Stimulated activated CD4-positive, alpha-beta T cell treated with anti-CD3 and anti-CD28 coated beads, Interleukin-15, amount 100 ng/mL, for 48 hours (primary cell): ENCODE measurements around the gene C2orf81.
"Not testable (repeated sequence)": the region's sequence is repeated elsewhere in the genome, so short reads cannot be mapped to it uniquely, and the experiment has no call there.

Experiments
- DNase-seq, 2 donors: peaks; one replicate each; pipeline ENCODE4 v3.0.0-alpha.2; 2020; ENCODE audit warnings: low read depth in 2 of 2

Gene C2orf81

GRCh38 chr2:74423231-74424095 lies 2.0 kb upstream of the C2orf81 start:
- DNase-seq = no peak

- not testable (repeated sequence) for DNase-seq
These were observed 846 bp downstream of the C2orf81 start for GRCh38 chr2:74420443-74421103.

DNA sequence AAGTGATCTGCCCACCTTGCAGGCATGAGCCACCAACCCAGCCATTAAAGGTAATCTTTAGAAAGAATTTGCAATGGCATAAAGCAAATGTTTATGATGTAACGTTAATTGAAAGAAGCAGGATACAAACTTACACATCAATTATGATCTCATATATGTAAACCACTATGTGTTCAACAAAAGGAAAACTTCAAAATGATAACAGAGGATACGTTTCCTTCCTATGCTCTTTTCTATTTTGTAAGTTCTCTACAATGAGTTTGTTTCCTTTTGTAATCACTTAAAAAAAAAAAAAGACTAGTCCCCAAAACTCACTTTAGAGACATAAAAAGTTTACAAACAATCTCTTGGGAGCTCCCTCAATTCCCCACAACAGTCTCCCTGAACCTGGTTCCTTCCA lies 1.4 kb downstream of the C2orf81 start:
- DNase-seq = no peak

GRCh38 chr2:74419345-74419744 lies 2.1 kb downstream of the C2orf81 start:
- no peak for DNase-seq

GRCh38 chr2:74418312-74418711 lies 3.1 kb downstream of the C2orf81 start:
- no peak for DNase-seq

GRCh38 chr2:74417763-74418162 lies 3.7 kb downstream of the C2orf81 start:
- no peak for DNase-seq

- no peak for DNase-seq
These were observed 4.2 kb downstream of the C2orf81 start for GRCh38 chr2:74417197-74417596.

- no peak for DNase-seq
These were observed 4.6 kb downstream of the C2orf81 start for GRCh38 chr2:74416778-74417177.

DNA sequence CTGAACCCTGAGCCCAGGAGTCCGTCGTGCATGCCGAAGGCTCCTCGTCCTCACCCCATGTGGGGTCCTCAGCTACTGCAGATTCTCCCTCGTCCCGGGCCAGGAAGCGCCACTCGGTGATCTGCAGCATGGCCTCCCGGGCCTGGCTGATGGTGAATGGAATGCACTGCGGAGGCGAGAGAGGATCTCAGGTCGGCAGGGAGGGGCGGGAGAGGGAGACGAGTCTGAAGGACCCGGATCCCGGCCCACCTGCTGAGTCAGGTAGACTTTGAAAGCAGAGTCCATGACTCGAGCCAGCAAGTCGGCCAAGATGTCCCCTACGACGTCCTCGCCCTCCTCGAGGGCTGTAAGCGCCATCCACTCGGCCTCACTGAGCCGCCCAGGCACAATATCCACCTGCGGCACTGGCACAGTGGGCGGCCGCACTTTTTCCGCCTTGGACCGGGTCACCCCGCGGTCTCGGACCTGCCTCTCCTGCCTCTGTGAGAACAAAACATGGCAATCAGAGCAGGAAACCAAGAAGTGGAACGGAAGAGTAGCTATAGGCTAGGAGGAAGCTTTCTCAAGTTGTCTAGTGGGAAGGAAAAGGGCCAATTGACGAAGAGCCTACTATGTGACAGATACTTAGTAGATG lies 5.5 kb downstream of the C2orf81 start:
- DNase-seq = no peak

DNA sequence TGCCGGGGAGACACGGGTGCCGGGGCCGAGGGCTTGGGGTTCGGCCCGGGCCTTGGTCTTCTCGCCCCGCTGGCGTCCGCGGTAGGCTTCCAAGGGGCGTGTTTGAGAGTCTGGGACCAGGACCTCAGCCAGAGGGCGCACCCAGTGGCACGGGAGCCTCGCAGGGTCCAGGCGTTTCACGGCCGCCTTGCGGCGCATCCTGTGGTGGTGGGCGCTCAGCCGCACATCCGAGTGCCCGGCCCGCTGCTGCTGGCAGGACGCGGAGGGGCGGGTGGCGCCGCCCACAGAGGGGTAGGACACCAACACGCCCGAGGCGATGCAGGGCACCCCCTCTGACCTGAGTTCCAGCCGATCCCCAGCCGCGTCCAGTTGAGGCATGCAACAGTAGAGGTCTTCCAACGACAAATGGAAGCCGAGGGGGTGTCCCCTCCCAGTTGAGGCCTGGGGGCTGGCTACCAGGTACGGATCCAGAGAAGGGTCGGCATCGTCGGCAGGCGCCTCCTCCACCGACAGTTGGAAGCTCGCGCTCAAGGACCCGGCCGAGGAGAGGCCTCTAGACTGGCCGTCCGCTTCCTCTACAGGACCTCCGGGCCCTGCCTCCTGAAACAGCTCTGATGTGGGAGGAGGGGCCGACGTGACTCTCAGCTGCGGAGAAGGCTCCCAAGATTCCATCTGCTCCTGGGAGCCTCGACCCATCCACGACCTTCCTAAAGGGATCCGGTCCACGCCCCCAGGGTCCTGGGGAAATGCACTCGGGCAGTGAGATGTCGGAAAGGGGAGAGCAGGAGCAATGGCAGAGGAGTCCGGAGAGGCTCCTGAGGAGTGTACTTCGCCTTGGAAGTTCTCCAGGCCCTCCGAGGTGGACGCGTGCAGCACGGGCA lies 6.3 kb downstream of the C2orf81 start:
- no peak for DNase-seq

GRCh38 chr2:74414441-74414840 lies 7.0 kb downstream of the C2orf81 start:
- no peak for DNase-seq

DNA sequence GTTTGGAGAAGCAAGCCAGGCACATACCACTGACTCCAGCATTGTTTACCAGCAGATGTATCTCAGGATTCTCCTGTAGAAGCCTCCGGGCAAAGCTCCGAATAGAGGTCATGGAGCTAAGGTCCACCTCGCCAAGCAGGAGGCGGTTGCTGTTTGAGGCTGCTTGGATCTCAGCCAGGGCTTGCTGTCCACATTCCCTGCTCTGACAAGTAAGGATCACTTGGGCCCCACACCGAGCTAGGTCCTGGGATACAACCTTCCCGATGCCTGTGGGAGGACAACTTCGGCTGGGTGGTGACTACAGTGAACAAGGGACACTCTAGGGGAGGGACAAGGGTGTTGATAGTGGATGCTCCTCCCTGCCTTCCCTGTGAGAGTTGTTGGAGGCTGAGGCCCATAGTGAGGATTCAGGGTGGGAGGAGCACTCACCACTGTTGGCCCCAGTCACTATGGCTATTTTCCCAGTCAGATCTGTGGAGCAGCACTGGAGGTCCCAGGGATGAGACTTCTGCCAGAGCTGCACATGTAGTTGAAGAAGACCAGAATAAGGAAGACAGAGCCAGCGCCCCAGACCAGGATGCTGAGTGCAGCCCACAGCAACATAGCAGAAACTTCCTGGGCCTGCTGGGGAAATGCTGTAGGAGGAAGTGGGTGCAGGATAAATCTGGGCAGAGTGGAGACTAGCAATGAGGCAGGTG lies 8.3 kb downstream of the C2orf81 start:
- no peak for DNase-seq

DNA sequence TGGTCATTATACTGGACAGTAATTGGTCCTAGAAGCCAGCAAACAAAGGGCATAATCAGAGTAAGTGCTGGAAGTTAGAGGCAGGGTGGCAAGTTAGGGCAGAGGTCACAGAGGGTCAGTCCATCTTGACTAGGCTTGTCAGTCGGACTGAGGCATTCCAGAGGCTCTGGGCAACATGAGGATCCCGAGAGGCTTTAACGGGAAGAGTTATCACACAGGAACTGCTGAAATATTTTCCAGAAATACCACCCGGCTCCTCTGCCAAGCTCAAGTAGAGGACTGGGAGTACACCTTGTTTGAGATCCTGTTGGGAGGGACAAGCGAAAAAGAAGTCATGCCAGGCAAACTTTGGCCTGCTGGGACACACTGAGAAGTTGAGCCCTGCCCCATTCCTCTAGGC lies 13.7 kb downstream of the C2orf81 start:
- DNase-seq = no peak

DNA sequence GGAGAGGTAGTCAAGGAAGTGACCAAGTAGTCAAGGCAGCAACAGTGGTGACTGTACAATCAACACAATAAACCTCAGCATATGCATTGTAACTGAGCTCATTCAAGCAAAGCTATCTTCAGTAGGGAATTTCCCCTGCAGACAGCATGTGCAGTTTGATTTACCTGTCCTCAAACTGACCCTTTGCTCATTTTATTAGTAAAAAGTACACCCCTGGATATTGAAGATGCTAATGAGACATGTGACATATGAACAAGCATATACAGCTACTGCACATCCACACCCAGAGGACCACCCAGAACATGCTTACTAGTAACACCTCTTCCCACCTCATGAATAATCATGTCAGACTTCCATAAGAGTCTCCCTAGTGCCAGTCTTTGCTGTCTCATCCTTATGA lies 15.4 kb downstream of the C2orf81 start:
- DNase-seq = no peak

GRCh38 chr2:74401891-74402290 lies 19.5 kb downstream of the C2orf81 start:
- DNase-seq = no peak

DNA sequence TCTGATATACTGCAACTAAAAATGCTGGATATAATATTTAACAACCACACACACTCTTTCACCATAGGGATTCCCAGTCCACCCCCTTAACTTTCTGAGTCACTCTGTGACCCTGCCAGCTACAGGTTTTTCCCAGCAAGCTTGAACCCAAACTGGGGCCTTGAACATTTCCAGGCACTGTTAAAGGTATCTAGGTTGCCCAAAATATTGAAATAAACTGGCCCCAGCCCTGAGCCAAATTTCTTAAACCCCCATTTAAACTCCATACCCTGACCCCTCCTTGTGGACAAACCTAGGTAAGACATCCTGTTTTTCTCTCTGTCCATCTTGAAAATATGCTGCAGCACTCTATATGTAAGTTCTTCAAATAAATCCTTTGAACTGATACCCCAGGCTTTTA lies 21.6 kb downstream of the C2orf81 start:
- no peak for DNase-seq

- no peak for DNase-seq
These were observed 25.3 kb downstream of the C2orf81 start for GRCh38 chr2:74396149-74396548.

DNA sequence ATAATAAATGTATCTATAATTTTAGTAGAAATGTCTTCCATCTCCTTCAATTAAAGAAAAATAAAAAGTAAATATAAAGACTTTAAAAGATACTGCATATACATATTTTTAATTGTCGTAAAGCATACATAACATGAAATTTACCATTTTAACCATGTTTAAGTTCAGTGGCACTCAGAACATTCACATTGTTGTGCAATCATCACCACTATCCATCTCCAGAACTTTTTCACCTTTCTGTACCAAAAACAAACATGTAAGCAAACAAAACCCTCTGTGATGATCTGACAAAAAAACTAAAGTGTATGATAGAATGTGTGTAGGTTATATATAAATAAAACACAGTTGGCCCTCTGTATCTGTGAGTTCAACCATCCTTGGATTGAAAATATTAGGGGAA lies 27.9 kb downstream of the C2orf81 start:
- no peak for DNase-seq

DNA sequence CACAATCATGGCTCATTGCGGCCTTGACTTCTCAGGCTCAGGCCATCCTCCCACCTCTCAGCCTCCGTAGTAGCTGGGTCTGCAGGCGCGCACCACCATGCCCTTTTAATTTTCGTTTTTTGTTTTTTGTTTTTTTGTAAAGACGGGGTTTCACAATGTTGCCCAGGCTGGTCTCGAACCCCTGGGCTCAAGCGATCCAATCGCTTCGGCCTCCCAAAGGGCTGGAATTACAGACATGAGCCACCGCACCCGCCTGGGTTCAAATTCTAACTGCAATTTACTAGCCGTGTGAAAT lies 29.0 kb downstream of the C2orf81 start:
- no peak for DNase-seq

GRCh38 chr2:74391580-74392448 lies 29.6 kb downstream of the C2orf81 start:
- DNase-seq = peak; percentile 89

- DNase-seq = no peak
These were observed 30.2 kb downstream of the C2orf81 start for GRCh38 chr2:74391209-74391579.
